Measurements from ENCODE around the gene RAB44. TPM values are rescaled to one million over a fixed set of nuclear protein-coding genes. Genes with fewer than 3 reads are reported as not detected.

The RAB44 gene
- polyA plus RNA-seq, 1 of the 3 experiments (the other 2 are of a cell fraction) = 0.12 TPM

DNA sequence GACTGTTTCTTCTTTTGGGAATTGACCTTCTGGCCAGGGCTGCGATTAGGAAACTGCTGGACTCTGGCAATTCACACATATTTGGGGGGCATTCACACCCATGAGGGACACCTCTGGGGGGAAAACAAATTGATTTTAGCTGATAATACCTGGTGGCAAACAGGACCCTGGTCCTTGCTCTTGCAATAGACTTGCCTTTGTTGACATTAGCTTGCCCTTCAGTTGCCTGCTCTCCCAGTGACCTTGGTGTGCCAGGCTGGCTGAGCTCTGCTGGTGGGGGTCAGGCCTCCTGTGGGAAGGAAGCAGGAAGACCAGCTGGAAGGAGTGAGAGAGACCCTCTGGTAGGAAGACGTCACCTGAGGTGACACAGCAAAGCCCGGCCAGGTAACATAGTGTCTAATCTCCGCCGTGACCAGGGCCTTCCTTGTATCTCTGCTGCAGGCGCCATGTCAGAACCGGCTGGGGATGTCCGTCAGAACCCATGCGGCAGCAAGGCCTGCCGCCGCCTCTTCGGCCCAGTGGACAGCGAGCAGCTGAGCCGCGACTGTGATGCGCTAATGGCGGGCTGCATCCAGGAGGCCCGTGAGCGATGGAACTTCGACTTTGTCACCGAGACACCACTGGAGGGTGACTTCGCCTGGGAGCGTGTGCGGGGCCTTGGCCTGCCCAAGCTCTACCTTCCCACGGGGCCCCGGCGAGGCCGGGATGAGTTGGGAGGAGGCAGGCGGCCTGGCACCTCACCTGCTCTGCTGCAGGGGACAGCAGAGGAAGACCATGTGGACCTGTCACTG lies 13.8 kb upstream of the RAB44 start:
- no peaks in the 10 kb centered on the region for H3K27me3 ChIP-seq (ENCODE audit: insufficient read depth)
- no peaks in the 10 kb centered on the region for H3K9me2 ChIP-seq
- H3K79me2 ChIP-seq (ENCODE audit: insufficient read depth) = peaks cover 75% of the 10 kb centered on the region
- peaks cover 55% of the 10 kb centered on the region in 2 experiments for H3K36me3 ChIP-seq (replicated peaks in 1 of 2; ENCODE audit: control insufficient read depth in 1 of 2, insufficient read depth in 2 of 2, low read length in 1 of 2)
- peaks cover 99% of the 10 kb centered on the region for H4K20me1 ChIP-seq (ENCODE audit: insufficient read depth)
- peak overlapping the region in 1 of 2 experiments; percentile 7; a peak in 1 of 4 replicates for H3K27ac ChIP-seq (ENCODE audit: low read depth in 2 of 2, low read length in 1 of 2)
- 94% methylated on average over 22 of the region's 29 CpGs for WGBS (ENCODE audit: low lambda C conversion rate)
- H3K9ac ChIP-seq = no peak overlapping the region
- no peak overlapping the region for H2AFZ ChIP-seq (ENCODE audit: low read depth)
- no peak for DNase-seq
- H3K4me2 ChIP-seq = peak overlapping the region; percentile 94
- ChIA-PET CTCF (interaction anchor here (0.8 to 9.5 kb wide), 6 partner anchors 17 to 82 kb away, joined by 5 to 91 read pairs (median 13); no protein-coding TSS in a partner anchor), POLR2A (interaction anchor here (1.1 kb wide), 1 partner anchor 82 kb away, joined by 3 read pairs; no protein-coding TSS in a partner anchor)
- TF ChIP-seq, protein P1, sequence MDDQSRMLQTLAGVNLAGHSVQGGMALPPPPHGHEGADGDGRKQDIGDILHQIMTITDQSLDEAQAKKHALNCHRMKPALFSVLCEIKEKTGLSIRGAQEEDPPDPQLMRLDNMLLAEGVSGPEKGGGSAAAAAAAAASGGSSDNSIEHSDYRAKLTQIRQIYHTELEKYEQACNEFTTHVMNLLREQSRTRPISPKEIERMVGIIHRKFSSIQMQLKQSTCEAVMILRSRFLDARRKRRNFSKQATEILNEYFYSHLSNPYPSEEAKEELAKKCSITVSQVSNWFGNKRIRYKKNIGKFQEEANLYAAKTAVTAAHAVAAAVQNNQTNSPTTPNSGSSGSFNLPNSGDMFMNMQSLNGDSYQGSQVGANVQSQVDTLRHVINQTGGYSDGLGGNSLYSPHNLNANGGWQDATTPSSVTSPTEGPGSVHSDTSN (IDR thresholded peaks at IDR 0.05) = no peak
- peak; percentile 7; the same call in 1 of the 2 replicates for TF ChIP-seq POLR2AphosphoS5 (IDR thresholded peaks at IDR 0.05; ENCODE audit: low read depth, low read length)
- H3K4me3 ChIP-seq (ENCODE audit: low read depth in 2 of 2, low read length in 1 of 2) = peak overlapping the region; percentile 53 to 91; a peak in 3 of 4 replicates
- H3K4me1 ChIP-seq (ENCODE audit: control insufficient read depth in 1 of 2, insufficient read depth in 2 of 2, low read depth in 1 of 2, low read length in 1 of 2) = peaks cover 0 to 17% of the 10 kb centered on the region in 2 experiments; a peak in 1 of 4 replicates
- no peaks in the 10 kb centered on the region for H3K9me3 ChIP-seq
- H3F3A ChIP-seq (replicated peaks; ENCODE audit: insufficient read depth) = peaks cover 81% of the 10 kb centered on the region

DNA sequence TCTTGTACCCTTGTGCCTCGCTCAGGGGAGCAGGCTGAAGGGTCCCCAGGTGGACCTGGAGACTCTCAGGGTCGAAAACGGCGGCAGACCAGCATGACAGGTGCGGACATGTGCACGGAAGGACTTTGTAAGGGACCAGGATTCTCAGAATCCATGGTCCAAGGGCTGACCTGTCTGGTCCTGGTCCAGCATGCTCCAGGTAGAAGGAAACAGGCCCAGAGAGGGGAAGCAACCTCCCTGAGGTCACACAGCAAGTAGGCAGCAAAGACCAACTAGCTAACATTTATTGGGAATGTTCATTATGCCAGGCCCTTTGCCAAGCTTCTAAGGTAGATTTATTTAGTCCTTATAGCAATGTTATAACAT lies 13.2 kb upstream of the RAB44 start:
- 98% methylated on average over 6 of the region's 6 CpGs for WGBS (ENCODE audit: low lambda C conversion rate)
- ChIA-PET CTCF (interaction anchor here (2.0 to 5.1 kb wide), 4 partner anchors 61 to 82 kb away, joined by 5 to 31 read pairs (median 13); no protein-coding TSS in a partner anchor), POLR2A (interaction anchor here (1.1 kb wide), 1 partner anchor 82 kb away, joined by 3 read pairs; no protein-coding TSS in a partner anchor)
- no peaks in the 10 kb centered on the region for H3K27me3 ChIP-seq (ENCODE audit: insufficient read depth)
- no peaks in the 10 kb centered on the region for H3K9me3 ChIP-seq
- no peak overlapping the region for H3K9ac ChIP-seq
- H2AFZ ChIP-seq (ENCODE audit: low read depth) = no peak overlapping the region
- peaks cover 82% of the 10 kb centered on the region for H3F3A ChIP-seq (replicated peaks; ENCODE audit: insufficient read depth)
- no peak for DNase-seq
- peaks cover 69% of the 10 kb centered on the region for H3K79me2 ChIP-seq (ENCODE audit: insufficient read depth)
- peaks cover 55% of the 10 kb centered on the region in 2 experiments for H3K36me3 ChIP-seq (replicated peaks in 1 of 2; ENCODE audit: control insufficient read depth in 1 of 2, insufficient read depth in 2 of 2, low read length in 1 of 2)
- no peaks in the 10 kb centered on the region for H3K9me2 ChIP-seq
- peaks cover 99% of the 10 kb centered on the region for H4K20me1 ChIP-seq (ENCODE audit: insufficient read depth)
- peak overlapping the region; percentile 94; the same call in 1 of the 2 replicates for H3K4me2 ChIP-seq
- peaks cover 0 to 13% of the 10 kb centered on the region in 2 experiments; a peak in 1 of 4 replicates for H3K4me1 ChIP-seq (ENCODE audit: control insufficient read depth in 1 of 2, insufficient read depth in 2 of 2, low read depth in 1 of 2, low read length in 1 of 2)
- H3K4me3 ChIP-seq (ENCODE audit: low read depth in 2 of 2, low read length in 1 of 2) = peak overlapping the region in 1 of 2 experiments; percentile 7; a peak in 1 of 4 replicates
- no peak for TF ChIP-seq FOSL2 (IDR thresholded peaks at IDR 0.05; ENCODE audit: borderline replicate concordance, low read depth)
- peak overlapping the region in 1 of 2 experiments; percentile 7; a peak in 1 of 4 replicates for H3K27ac ChIP-seq (ENCODE audit: low read depth in 2 of 2, low read length in 1 of 2)

DNA sequence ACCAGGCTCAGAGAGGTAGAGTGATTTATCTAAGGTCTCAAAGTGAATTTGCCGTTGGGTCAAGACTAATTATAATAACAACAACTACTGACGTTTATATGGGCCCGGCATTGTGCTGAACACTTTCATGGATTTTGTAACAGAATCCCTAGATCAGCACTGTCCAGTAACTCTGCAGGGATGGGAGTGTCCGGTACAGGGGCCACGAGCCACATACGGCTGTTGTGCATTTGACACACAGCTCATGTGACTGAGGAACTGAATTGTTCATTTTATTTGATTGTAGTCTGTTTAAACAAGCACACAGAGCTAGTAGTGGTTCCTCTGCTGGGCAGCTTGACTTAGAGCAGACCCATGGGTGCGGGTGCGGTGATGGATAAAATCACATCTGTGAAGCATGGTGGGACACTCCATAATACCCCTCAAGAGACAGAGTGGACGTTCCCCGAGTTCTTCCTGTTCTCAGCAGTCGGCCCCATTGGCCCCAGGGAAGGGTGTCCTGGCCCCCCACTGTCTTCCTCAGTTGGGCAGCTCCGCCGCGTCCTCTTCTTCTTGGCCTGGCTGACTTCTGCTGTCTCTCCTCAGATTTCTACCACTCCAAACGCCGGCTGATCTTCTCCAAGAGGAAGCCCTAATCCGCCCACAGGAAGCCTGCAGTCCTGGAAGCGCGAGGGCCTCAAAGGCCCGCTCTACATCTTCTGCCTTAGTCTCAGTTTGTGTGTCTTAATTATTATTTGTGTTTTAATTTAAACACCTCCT lies 12.3 kb upstream of the RAB44 start:
- DNase-seq = no peak
- Histone ChIP-seq H3K36me3 (replicated peaks in 1 of 2; ENCODE audit: control insufficient read depth in 1 of 2, insufficient read depth in 2 of 2, low read length in 1 of 2) (peaks cover 55% of the 10 kb centered on the region in 2 experiments), H3K27ac (ENCODE audit: low read depth in 2 of 2, low read length in 1 of 2) (peak overlapping the region in 1 of 2 experiments; percentile 44; a peak in 2 of 4 replicates), H2AFZ (ENCODE audit: low read depth) (no peak overlapping the region), H3K4me2 (peak overlapping the region; percentile 94; the same call in 1 of the 2 replicates), H3K4me3 (ENCODE audit: low read depth in 2 of 2, low read length in 1 of 2) (no peak overlapping the region), H4K20me1 (ENCODE audit: insufficient read depth) (peaks cover 92% of the 10 kb centered on the region), H3F3A (replicated peaks; ENCODE audit: insufficient read depth) (peaks cover 82% of the 10 kb centered on the region), H3K9ac (no peak overlapping the region), H3K27me3 (ENCODE audit: insufficient read depth) (no peaks in the 10 kb centered on the region), H3K9me2 (no peaks in the 10 kb centered on the region), H3K79me2 (ENCODE audit: insufficient read depth) (peaks cover 60% of the 10 kb centered on the region), H3K9me3 (no peaks in the 10 kb centered on the region), H3K4me1 (ENCODE audit: control insufficient read depth in 1 of 2, insufficient read depth in 2 of 2, low read depth in 1 of 2, low read length in 1 of 2) (peaks cover 0 to 13% of the 10 kb centered on the region in 2 experiments; a peak in 1 of 4 replicates)
- CTCF ChIA-PET = interaction anchor here (0.6 to 3.3 kb wide), 7 partner anchors 62 to 128 kb away, joined by 3 to 14 read pairs (median 5); no protein-coding TSS in a partner anchor
- TF ChIP-seq, protein P2, sequence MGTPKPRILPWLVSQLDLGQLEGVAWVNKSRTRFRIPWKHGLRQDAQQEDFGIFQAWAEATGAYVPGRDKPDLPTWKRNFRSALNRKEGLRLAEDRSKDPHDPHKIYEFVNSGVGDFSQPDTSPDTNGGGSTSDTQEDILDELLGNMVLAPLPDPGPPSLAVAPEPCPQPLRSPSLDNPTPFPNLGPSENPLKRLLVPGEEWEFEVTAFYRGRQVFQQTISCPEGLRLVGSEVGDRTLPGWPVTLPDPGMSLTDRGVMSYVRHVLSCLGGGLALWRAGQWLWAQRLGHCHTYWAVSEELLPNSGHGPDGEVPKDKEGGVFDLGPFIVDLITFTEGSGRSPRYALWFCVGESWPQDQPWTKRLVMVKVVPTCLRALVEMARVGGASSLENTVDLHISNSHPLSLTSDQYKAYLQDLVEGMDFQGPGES (IDR thresholded peaks at IDR 0.05; ENCODE audit: low read depth, low read length) = no peak
- TF ChIP-seq MXI1 (IDR thresholded peaks at IDR 0.05; ENCODE audit: low read depth, low read length) = no peak
- TF ChIP-seq FOSL2 (IDR thresholded peaks at IDR 0.05; ENCODE audit: borderline replicate concordance, low read depth) = no peak
- TF ChIP-seq RCOR1 (IDR thresholded peaks at IDR 0.05; ENCODE audit: low read length) = no peak
- TF ChIP-seq GABPA (IDR thresholded peaks at IDR 0.05; ENCODE audit: low read depth) = no peak
- no peak for TF ChIP-seq CHD2 (IDR thresholded peaks at IDR 0.05; ENCODE audit: low read length, partially characterized antibody)
- TF ChIP-seq JUND (IDR thresholded peaks at IDR 0.05) = no peak
- TF ChIP-seq FOXM1 (IDR thresholded peaks at IDR 0.05; ENCODE audit: low read depth) = no peak
- no peak for TF ChIP-seq TCF12 (IDR thresholded peaks at IDR 0.05)
- TF ChIP-seq MEF2A (IDR thresholded peaks at IDR 0.05; ENCODE audit: borderline replicate concordance, low read depth) = no peak
- WGBS (ENCODE audit: low lambda C conversion rate) = 93% methylated on average over 20 of the region's 20 CpGs
- POLR2A ChIA-PET = interaction anchor here (1.1 kb wide), 1 partner anchor 83 kb away, joined by 3 read pairs; no protein-coding TSS in a partner anchor

All from SK-N-SH (cell line).